Stimulated activated naive CD8-positive, alpha-beta T cell treated with anti-CD3 and anti-CD28 coated beads, Interleukin-15, amount 100 ng/mL, for 72 hours (primary cell): ENCODE data around the gene OR5K2.

Experiments used
- ATAC-seq: fragments of 150-1000 bp; cut with Tn5 transposase; 2 replicates; pipeline ENCODE4 v1.10.0; 2021; ENCODE audit warnings: mild to moderate bottlenecking, moderate library complexity
- DNase-seq, 2 donors: peaks; one replicate each; pipeline ENCODE4 v3.0.0; 2021 to 2022
- H3K27ac Mint-ChIP-seq, 2 donors: one replicate each; pipeline ENCODE4 v1.8.0; 2022; ENCODE audit warnings: mild to moderate bottlenecking in 2 of 2, mixed read lengths in 2 of 2, moderate library complexity in 2 of 2
- H3K27me3 Mint-ChIP-seq: one replicate; pipeline ENCODE4 v1.8.0; 2022; ENCODE audit warnings: mixed read lengths
- H3K4me1 Mint-ChIP-seq: one replicate; pipeline ENCODE4 v1.8.0; 2022; ENCODE audit warnings: mild to moderate bottlenecking, mixed read lengths
- H3K4me3 Mint-ChIP-seq, 2 donors: one replicate each; pipeline ENCODE4 v1.8.0; 2022; ENCODE audit warnings: mild to moderate bottlenecking in 2 of 2, mixed read lengths in 2 of 2, moderate library complexity in 1 of 2
- H3K9me3 Mint-ChIP-seq, 2 donors: one replicate each; pipeline ENCODE4 v1.8.0; 2022; ENCODE audit warnings: mixed read lengths in 2 of 2

OR5K2 gene

GRCh38 chr3:98497381-98497780 is at the start of gene OR5K2:
OR5K2 (plus strand) TSS chr3:98497681; CDS start chr3:98497681, 0 bp downstream.
- Mint-ChIP-seq H3K27ac (no peak within 1 kb of the TSS), H3K27me3 (no peaks in the 10 kb centered on the region), H3K9me3 (peaks cover 0 to 6% of the 10 kb centered on the region in 2 donors), H3K4me3 (no peak within 1 kb of the TSS), H3K4me1 (peaks cover 4% of the 10 kb centered on the region)
- DNase-seq, result no peak
- ATAC-seq, result no peak

GRCh38 chr3:98449606-98450193 is 47.8 kb upstream of the OR5K2 start:
- H3K27me3 Mint-ChIP-seq, result peaks cover 2% of the 10 kb centered on the region
- no peak overlapping the region for H3K4me3 Mint-ChIP-seq
- ATAC-seq (no peak), DNase-seq (no peak)
- no peak overlapping the region for H3K27ac Mint-ChIP-seq
- peaks cover 0 to 4% of the 10 kb centered on the region in 2 donors for H3K9me3 Mint-ChIP-seq
- H3K4me1 Mint-ChIP-seq, result peaks cover 12% of the 10 kb centered on the region

- H3K9me3 Mint-ChIP-seq, result peaks cover 0 to 4% of the 10 kb centered on the region in 2 donors
- no peak overlapping the region for H3K4me3 Mint-ChIP-seq
- no peaks in the 10 kb centered on the region for H3K27me3 Mint-ChIP-seq
- DNase-seq (no peak), ATAC-seq (no peak)
- H3K4me1 Mint-ChIP-seq, result peaks cover 12% of the 10 kb centered on the region
- H3K27ac Mint-ChIP-seq, result no peak overlapping the region
Observed at GRCh38 chr3:98450372-98450771, 47.1 kb upstream of the OR5K2 start.

- no peak for ATAC-seq
- H3K9me3 Mint-ChIP-seq, result peaks cover 5 to 7% of the 10 kb centered on the region in 2 donors
- H3K4me1 Mint-ChIP-seq, result peaks cover 5% of the 10 kb centered on the region
- no peak for DNase-seq
- H3K27ac Mint-ChIP-seq, result no peak overlapping the region
- no peak overlapping the region for H3K4me3 Mint-ChIP-seq
- no peaks in the 10 kb centered on the region for H3K27me3 Mint-ChIP-seq
Observed at GRCh38 chr3:98453827-98454226, 43.7 kb upstream of the OR5K2 start.

- peaks cover 15 to 17% of the 10 kb centered on the region in 2 donors for H3K9me3 Mint-ChIP-seq
- H3K27ac Mint-ChIP-seq, result no peak overlapping the region
- no peak for ATAC-seq
Observed at GRCh38 chr3:98454929-98455328, 42.6 kb upstream of the OR5K2 start.

GRCh38 chr3:98457543-98457942 is 39.9 kb upstream of the OR5K2 start:
- H3K4me3 Mint-ChIP-seq, result no peak overlapping the region
- no peak for ATAC-seq
- peaks cover 15 to 19% of the 10 kb centered on the region in 2 donors for H3K9me3 Mint-ChIP-seq
- DNase-seq, result no peak
- no peaks in the 10 kb centered on the region for H3K27me3 Mint-ChIP-seq
- H3K27ac Mint-ChIP-seq, result no peak overlapping the region
- peaks cover 7% of the 10 kb centered on the region for H3K4me1 Mint-ChIP-seq

More at GRCh38 chr3:98454929-98455328, 42.6 kb upstream of the OR5K2 start:
- no peaks in the 10 kb centered on the region for H3K4me1 Mint-ChIP-seq
- no peak overlapping the region for H3K4me3 Mint-ChIP-seq
- no peak for DNase-seq
- no peaks in the 10 kb centered on the region for H3K27me3 Mint-ChIP-seq

- H3K27ac Mint-ChIP-seq, result no peak overlapping the region
- H3K4me3 Mint-ChIP-seq, result no peak overlapping the region
- H3K4me1 Mint-ChIP-seq, result peaks cover 7% of the 10 kb centered on the region
- H3K9me3 Mint-ChIP-seq, result peaks cover 15 to 19% of the 10 kb centered on the region in 2 donors
- DNase-seq, result no peak
- no peak for ATAC-seq
- no peaks in the 10 kb centered on the region for H3K27me3 Mint-ChIP-seq
Observed at GRCh38 chr3:98460220-98460619, 37.3 kb upstream of the OR5K2 start.

- DNase-seq (no peak), ATAC-seq (no peak)
- no peak within 1 kb of the TSS for H3K27ac Mint-ChIP-seq
- H3K4me1 Mint-ChIP-seq, result peaks cover 7% of the 10 kb centered on the region
- H3K9me3 Mint-ChIP-seq, result peaks cover 15 to 20% of the 10 kb centered on the region in 2 donors
- H3K27me3 Mint-ChIP-seq, result no peaks in the 10 kb centered on the region
- H3K4me3 Mint-ChIP-seq, result no peak within 1 kb of the TSS
Observed at GRCh38 chr3:98462901-98463300, 34.6 kb upstream of the OR5K2 start, which contains the start of gene OR5K1. OR5K1 (plus strand) TSS chr3:98463201; CDS start chr3:98469577, 6,376 bp downstream.

- H3K27me3 Mint-ChIP-seq, result peaks cover 28% of the 10 kb centered on the region
- no peak overlapping the region for H3K4me3 Mint-ChIP-seq
- peaks cover 38 to 57% of the 10 kb centered on the region in 2 donors for H3K9me3 Mint-ChIP-seq
- ATAC-seq (no peak), DNase-seq (no peak)
- peak overlapping the region in 1 of 2 donors; percentile 72 for H3K27ac Mint-ChIP-seq
- peaks cover 9% of the 10 kb centered on the region for H3K4me1 Mint-ChIP-seq
Observed at GRCh38 chr3:98482717-98483482, 14.6 kb upstream of the OR5K2 start.

GRCh38 chr3:98483626-98484025 is 13.9 kb upstream of the OR5K2 start:
- Mint-ChIP-seq H3K27ac (peak overlapping the region; percentile 59 to 71), H3K4me3 (no peak overlapping the region), H3K4me1 (peaks cover 9% of the 10 kb centered on the region), H3K9me3 (peaks cover 43 to 62% of the 10 kb centered on the region in 2 donors), H3K27me3 (peaks cover 31% of the 10 kb centered on the region)
- ATAC-seq (no peak), DNase-seq (no peak)

- H3K9me3 Mint-ChIP-seq, result peaks cover 0 to 7% of the 10 kb centered on the region in 2 donors
- no peak overlapping the region for H3K27ac Mint-ChIP-seq
- no peaks in the 10 kb centered on the region for H3K27me3 Mint-ChIP-seq
- no peak for DNase-seq
- no peak overlapping the region for H3K4me3 Mint-ChIP-seq
- peaks cover 11% of the 10 kb centered on the region for H3K4me1 Mint-ChIP-seq
- ATAC-seq, result no peak
Observed at GRCh38 chr3:98500019-98500418, 2.5 kb downstream of the OR5K2 start.

GRCh38 chr3:98501270-98501669 is 3.8 kb downstream of the OR5K2 start:
- peaks cover 11% of the 10 kb centered on the region for H3K4me1 Mint-ChIP-seq
- ATAC-seq (no peak), DNase-seq (no peak)
- H3K27me3 Mint-ChIP-seq, result no peaks in the 10 kb centered on the region
- peaks cover under 1 to 7% of the 10 kb centered on the region in 2 donors for H3K9me3 Mint-ChIP-seq
- H3K4me3 Mint-ChIP-seq, result no peak overlapping the region
- H3K27ac Mint-ChIP-seq, result no peak overlapping the region

GRCh38 chr3:98501863-98502576 is 4.5 kb downstream of the OR5K2 start:
- H3K27me3 Mint-ChIP-seq, result no peaks in the 10 kb centered on the region
- H3K4me3 Mint-ChIP-seq, result no peak overlapping the region
- H3K4me1 Mint-ChIP-seq, result peaks cover 11% of the 10 kb centered on the region
- ATAC-seq (no peak), DNase-seq (no peak)
- H3K9me3 Mint-ChIP-seq, result peaks cover 6 to 7% of the 10 kb centered on the region in 2 donors
- H3K27ac Mint-ChIP-seq, result no peak overlapping the region

GRCh38 chr3:98504539-98504938 is 7.1 kb downstream of the OR5K2 start:
- Mint-ChIP-seq H3K4me3 (no peak overlapping the region), H3K4me1 (peaks cover 17% of the 10 kb centered on the region), H3K27me3 (no peaks in the 10 kb centered on the region), H3K27ac (no peak overlapping the region), H3K9me3 (peaks cover 6 to 7% of the 10 kb centered on the region in 2 donors)
- no peak for DNase-seq
- no peak for ATAC-seq

- Mint-ChIP-seq H3K4me1 (peaks cover 14% of the 10 kb centered on the region), H3K9me3 (peaks cover 0 to 6% of the 10 kb centered on the region in 2 donors), H3K4me3 (no peak overlapping the region), H3K27ac (no peak overlapping the region), H3K27me3 (no peaks in the 10 kb centered on the region)
- no peak for ATAC-seq
- no peak for DNase-seq
Observed at GRCh38 chr3:98508582-98508981, 11.1 kb downstream of the OR5K2 start.

- Mint-ChIP-seq H3K4me1 (peaks cover 38% of the 10 kb centered on the region), H3K27me3 (no peaks in the 10 kb centered on the region), H3K27ac (no peak overlapping the region), H3K4me3 (no peak overlapping the region), H3K9me3 (no peaks in the 10 kb centered on the region)
- DNase-seq (no peak), ATAC-seq (no peak)
Observed at GRCh38 chr3:98512576-98512975, 15.1 kb downstream of the OR5K2 start.
